HG03558 (cell line): Measurements from ENCODE around the gene UBE2G1.

ENCODE experiments used
- ATAC-seq: cut with Tn5 transposase; IDR thresholded peaks from one replicate; pipeline ENCODE4 v1.9.1; 2021; ENCODE audit warnings: moderate number of reproducible peaks; ENCODE audit not compliant: unreplicated experiment; ENCODE audit errors: extremely low read depth

UBE2G1 gene

GRCh38 chr17:4309897-4310296, 56.6 kb downstream of the UBE2G1 start:
- no peak for ATAC-seq

GRCh38 chr17:4307179-4307930, 59.1 kb downstream of the UBE2G1 start:
- ATAC-seq, result no peak

- no peak for ATAC-seq
Measured at GRCh38 chr17:4305224-4305623, 61.3 kb downstream of the UBE2G1 start.

- ATAC-seq, result no peak
Measured at GRCh38 chr17:4304417-4305027, 62.0 kb downstream of the UBE2G1 start.

GRCh38 chr17:4301066-4301465, 65.4 kb downstream of the UBE2G1 start:
- no peak for ATAC-seq

GRCh38 chr17:4297351-4297750, 69.1 kb downstream of the UBE2G1 start:
- no peak for ATAC-seq

- no peak for ATAC-seq
Measured at GRCh38 chr17:4295686-4296085, 70.8 kb downstream of the UBE2G1 start.

GRCh38 chr17:4293572-4293971, 72.9 kb downstream of the UBE2G1 start:
- no peak for ATAC-seq

- ATAC-seq, result no peak
Measured at GRCh38 chr17:4287710-4288109, 78.8 kb downstream of the UBE2G1 start.

- no peak for ATAC-seq
Measured at GRCh38 chr17:4276514-4276913, 90.0 kb downstream of the UBE2G1 start.

GRCh38 chr17:4272972-4273368, 93.5 kb downstream of the UBE2G1 start:
- ATAC-seq, result no peak

GRCh38 chr17:4272213-4272971, 94.1 kb downstream of the UBE2G1 start:
- ATAC-seq, result no peak

GRCh38 chr17:4270736-4271135, 95.7 kb downstream of the UBE2G1 start:
- no peak for ATAC-seq

GRCh38 chr17:4269915-4270314, 96.6 kb downstream of the UBE2G1 start:
- no peak for ATAC-seq

GRCh38 chr17:4267402-4267801, 99.1 kb downstream of the UBE2G1 start:
- no peak for ATAC-seq

- no peak for ATAC-seq
Measured at GRCh38 chr17:4266550-4266949, 99.9 kb downstream of the UBE2G1 start.

GRCh38 chr17:4263282-4264215, 102.9 kb downstream of the UBE2G1 start, which contains the start of gene ANKFY1:
Gene ANKFY1, minus strand, starts transcription at chr17:4263979. Its CDS starts 38 bp downstream, at chr17:4263941.
- no peak for ATAC-seq

- no peak for ATAC-seq
Measured at GRCh38 chr17:4262703-4263102, 103.8 kb downstream of the UBE2G1 start.

- ATAC-seq, result no peak
Measured at GRCh38 chr17:4261452-4261851, 105.0 kb downstream of the UBE2G1 start.

GRCh38 chr17:4258867-4259266, 107.6 kb downstream of the UBE2G1 start:
- ATAC-seq, result no peak
